ENCODE results near the gene HDAC11.

Gene HDAC11

GRCh38 chr3:13487403-13487802, 7.3 kb downstream of the HDAC11 start:
- peaks cover 7% of the 10 kb centered on the region for H3K4me1 ChIP-seq (ENCODE audit: insufficient read depth, insufficient read length)
- TF ChIP-seq SUZ12 (IDR thresholded peaks at IDR 0.05; ENCODE audit: extremely low read depth, insufficient read depth, insufficient read length) (no peak), YY1 (IDR thresholded peaks at IDR 0.05; ENCODE audit: insufficient read depth, insufficient read length) (no peak), ZNF274 (IDR thresholded peaks at IDR 0.05; ENCODE audit: low read depth, low read length) (no peak)

GRCh38 chr3:13491206-13491974, 11.3 kb downstream of the HDAC11 start:
- Histone ChIP-seq H3K27me3 (ENCODE audit: insufficient read depth, insufficient read length) (no peaks in the 10 kb centered on the region), H3K4me1 (ENCODE audit: insufficient read depth, insufficient read length) (peaks cover 13% of the 10 kb centered on the region), H3K4me3 (ENCODE audit: insufficient read length, low read depth) (no peak overlapping the region), H3K9me3 (ENCODE audit: insufficient read depth, low read length) (no peaks in the 10 kb centered on the region), H3K9ac (ENCODE audit: insufficient read length, low read depth) (no peak overlapping the region), H3K36me3 (ENCODE audit: insufficient read depth, insufficient read length, low read length) (peaks cover 4% of the 10 kb centered on the region)
- TF ChIP-seq SUZ12 (IDR thresholded peaks at IDR 0.05; ENCODE audit: extremely low read depth, insufficient read depth, insufficient read length): no peak
- no peak for TF ChIP-seq ZNF274 (IDR thresholded peaks at IDR 0.05; ENCODE audit: low read depth, low read length)
- no peak for TF ChIP-seq YY1 (IDR thresholded peaks at IDR 0.05; ENCODE audit: insufficient read depth, insufficient read length)
- DNase-seq (ENCODE audit: low read depth, low spot score): no peak

More at GRCh38 chr3:13487403-13487802, 7.3 kb downstream of the HDAC11 start:
- H3K9ac ChIP-seq (ENCODE audit: insufficient read length, low read depth): no peak overlapping the region
- H3K9me3 ChIP-seq (ENCODE audit: insufficient read depth, low read length): no peaks in the 10 kb centered on the region
- no peak for DNase-seq (ENCODE audit: low read depth, low spot score)
- H3K4me3 ChIP-seq (ENCODE audit: insufficient read length, low read depth): no peak overlapping the region
- peaks cover 4% of the 10 kb centered on the region for H3K36me3 ChIP-seq (ENCODE audit: insufficient read depth, insufficient read length, low read length)
- no peaks in the 10 kb centered on the region for H3K27me3 ChIP-seq (ENCODE audit: insufficient read depth, insufficient read length)

- peaks cover 4% of the 10 kb centered on the region for H3K36me3 ChIP-seq (ENCODE audit: insufficient read depth, insufficient read length, low read length)
- H3K9ac ChIP-seq (ENCODE audit: insufficient read length, low read depth): no peak overlapping the region
- no peak overlapping the region for H3K4me3 ChIP-seq (ENCODE audit: insufficient read length, low read depth)
- H3K27me3 ChIP-seq (ENCODE audit: insufficient read depth, insufficient read length): no peaks in the 10 kb centered on the region
- H3K9me3 ChIP-seq (ENCODE audit: insufficient read depth, low read length): no peaks in the 10 kb centered on the region
- no peak for TF ChIP-seq ZNF274 (IDR thresholded peaks at IDR 0.05; ENCODE audit: low read depth, low read length)
- no peak for TF ChIP-seq SUZ12 (IDR thresholded peaks at IDR 0.05; ENCODE audit: extremely low read depth, insufficient read depth, insufficient read length)
- TF ChIP-seq YY1 (IDR thresholded peaks at IDR 0.05; ENCODE audit: insufficient read depth, insufficient read length): no peak
- DNase-seq (ENCODE audit: low read depth, low spot score): no peak
- H3K4me1 ChIP-seq (ENCODE audit: insufficient read depth, insufficient read length): peaks cover 16% of the 10 kb centered on the region
These were observed 11.9 kb downstream of the HDAC11 start for GRCh38 chr3:13492048-13492447.

GRCh38 chr3:13492976-13493866, 13.1 kb downstream of the HDAC11 start:
- no peak overlapping the region for H3K4me3 ChIP-seq (ENCODE audit: insufficient read length, low read depth)
- H3K9me3 ChIP-seq (ENCODE audit: insufficient read depth, low read length): no peaks in the 10 kb centered on the region

GRCh38 chr3:13493867-13494441, 13.8 kb downstream of the HDAC11 start:
- TF ChIP-seq SUZ12 (IDR thresholded peaks at IDR 0.05; ENCODE audit: extremely low read depth, insufficient read depth, insufficient read length): no peak
- no peak for TF ChIP-seq ZNF274 (IDR thresholded peaks at IDR 0.05; ENCODE audit: low read depth, low read length)
- TF ChIP-seq YY1 (IDR thresholded peaks at IDR 0.05; ENCODE audit: insufficient read depth, insufficient read length): no peak
- DNase-seq (ENCODE audit: low read depth, low spot score): no peak
- H3K27me3 ChIP-seq (ENCODE audit: insufficient read depth, insufficient read length): no peaks in the 10 kb centered on the region
- no peak overlapping the region for H3K9ac ChIP-seq (ENCODE audit: insufficient read length, low read depth)
- peaks cover 4% of the 10 kb centered on the region for H3K36me3 ChIP-seq (ENCODE audit: insufficient read depth, insufficient read length, low read length)
- no peaks in the 10 kb centered on the region for H3K9me3 ChIP-seq (ENCODE audit: insufficient read depth, low read length)
- H3K4me1 ChIP-seq (ENCODE audit: insufficient read depth, insufficient read length): peaks cover 16% of the 10 kb centered on the region
- no peak overlapping the region for H3K4me3 ChIP-seq (ENCODE audit: insufficient read length, low read depth)

More at GRCh38 chr3:13492976-13493866, 13.1 kb downstream of the HDAC11 start:
- H3K27me3 ChIP-seq (ENCODE audit: insufficient read depth, insufficient read length): no peaks in the 10 kb centered on the region
- H3K4me1 ChIP-seq (ENCODE audit: insufficient read depth, insufficient read length): peaks cover 16% of the 10 kb centered on the region
- no peak for TF ChIP-seq ZNF274 (IDR thresholded peaks at IDR 0.05; ENCODE audit: low read depth, low read length)
- TF ChIP-seq SUZ12 (IDR thresholded peaks at IDR 0.05; ENCODE audit: extremely low read depth, insufficient read depth, insufficient read length): no peak
- no peak for TF ChIP-seq YY1 (IDR thresholded peaks at IDR 0.05; ENCODE audit: insufficient read depth, insufficient read length)
- peaks cover 4% of the 10 kb centered on the region for H3K36me3 ChIP-seq (ENCODE audit: insufficient read depth, insufficient read length, low read length)
- H3K9ac ChIP-seq (ENCODE audit: insufficient read length, low read depth): no peak overlapping the region
- no peak for DNase-seq (ENCODE audit: low read depth, low spot score)

- no peak for DNase-seq (ENCODE audit: low read depth, low spot score)
- no peak overlapping the region for H3K9ac ChIP-seq (ENCODE audit: insufficient read length, low read depth)
- no peak for TF ChIP-seq ZNF274 (IDR thresholded peaks at IDR 0.05; ENCODE audit: low read depth, low read length)
- TF ChIP-seq SUZ12 (IDR thresholded peaks at IDR 0.05; ENCODE audit: extremely low read depth, insufficient read depth, insufficient read length): no peak
- no peak for TF ChIP-seq YY1 (IDR thresholded peaks at IDR 0.05; ENCODE audit: insufficient read depth, insufficient read length)
These were observed 14.6 kb downstream of the HDAC11 start for GRCh38 chr3:13494463-13495350.

More at GRCh38 chr3:13494463-13495350, 14.6 kb downstream of the HDAC11 start:
- H3K4me1 ChIP-seq (ENCODE audit: insufficient read depth, insufficient read length): peaks cover 16% of the 10 kb centered on the region
- H3K9me3 ChIP-seq (ENCODE audit: insufficient read depth, low read length): no peaks in the 10 kb centered on the region
- no peak overlapping the region for H3K4me3 ChIP-seq (ENCODE audit: insufficient read length, low read depth)
- peaks cover 4% of the 10 kb centered on the region for H3K36me3 ChIP-seq (ENCODE audit: insufficient read depth, insufficient read length, low read length)
- no peaks in the 10 kb centered on the region for H3K27me3 ChIP-seq (ENCODE audit: insufficient read depth, insufficient read length)

Measured in NT2/D1 (cell line).